GM12891 (cell line): ENCODE results near the gene TCF12.

Experiments
- POLR2A ChIP-seq: IDR thresholded peaks from 2 replicates; pipeline ENCODE4 v1.6.1; 2011; ENCODE audit warnings: low read depth, low read length, control low read depth
- POLR2AphosphoS5 ChIP-seq: IDR thresholded peaks from 2 replicates; pipeline ENCODE4 v1.6.1; 2011; ENCODE audit warnings: low read depth, low read length, control low read depth
- SPI1 ChIP-seq: IDR thresholded peaks from 2 replicates; pipeline ENCODE4 v1.6.1; 2011; ENCODE audit warnings: low read depth, low read length, control low read depth
- TAF1 ChIP-seq: IDR thresholded peaks from 2 replicates; pipeline ENCODE4 v1.6.1; 2011; ENCODE audit warnings: low read depth, low read length, control low read depth

GRCh38 chr15:57091636-57092035 lies 173.2 kb downstream of the TCF12 start:
- TF ChIP-seq POLR2AphosphoS5 = no peak
- TF ChIP-seq POLR2A = no peak
- TF ChIP-seq SPI1 = no peak
- no peak for TF ChIP-seq TAF1
